Measurements from ENCODE around the gene ZNF516. TPM values are rescaled to one million over a fixed set of nuclear protein-coding genes. Genes with fewer than 3 reads are reported as not detected.

ZNF516 gene
- total RNA-seq, 1 experiment from 2014 or later = 22.6 TPM

GRCh38 chr18:76464281-76465259 lies 30.5 kb downstream of the ZNF516 start:
- Histone ChIP-seq H2BK12ac (ENCODE audit: insufficient read length, low read depth, low read length) (no peak overlapping the region), H2BK120ac (ENCODE audit: low read depth, low read length, poor library complexity, severe bottlenecking) (no peak overlapping the region), H4K91ac (ENCODE audit: insufficient read length, low read depth, low read length) (no peak overlapping the region), H3K4me2 (ENCODE audit: insufficient read depth, insufficient read length, low read length) (no peak overlapping the region), H3K27ac (ENCODE audit: insufficient read length, low read depth, low read length) (no peak overlapping the region), H3T11ph (ENCODE audit: low read length) (no peak overlapping the region), H3K23ac (ENCODE audit: insufficient read length, low read depth, low read length) (no peak overlapping the region), H2BK5ac (ENCODE audit: insufficient read length, low read length) (no peak overlapping the region), H3K18ac (ENCODE audit: insufficient read length, low read depth, low read length) (no peak overlapping the region), H3K9ac (ENCODE audit: extremely low read depth, insufficient read length, low read length) (no peak overlapping the region), H3K79me2 (ENCODE audit: insufficient read depth, low read length) (no peaks in the 10 kb centered on the region), H3K4me1 (ENCODE audit: insufficient read depth, low read length) (no peaks in the 10 kb centered on the region), H4K5ac (ENCODE audit: insufficient read length, low read depth, low read length) (no peak overlapping the region), H4K8ac (replicated peaks; ENCODE audit: insufficient read length, low read depth, low read length) (no peak overlapping the region), H2BK15ac (ENCODE audit: low read depth, low read length) (no peak overlapping the region), H3K23me2 (ENCODE audit: insufficient read length, low read depth, low read length, poor library complexity, severe bottlenecking) (no peaks in the 10 kb centered on the region), H3K14ac (ENCODE audit: insufficient read depth, low read length) (no peak overlapping the region), H3K27me3 (ENCODE audit: insufficient read depth, low read length) (no peaks in the 10 kb centered on the region), H3K9me3 (ENCODE audit: control insufficient read depth, low read depth, low read length) (no peaks in the 10 kb centered on the region), H2BK20ac (ENCODE audit: low read depth, low read length, poor library complexity, severe bottlenecking) (no peak overlapping the region), H2AFZ (ENCODE audit: low read length) (no peak overlapping the region), H4K20me1 (ENCODE audit: control insufficient read depth, insufficient read depth, insufficient read length) (no peaks in the 10 kb centered on the region), H2AK5ac (ENCODE audit: insufficient read length, low read length) (no peak overlapping the region), H3K79me1 (ENCODE audit: insufficient read depth, low read depth, low read length, poor library complexity, severe bottlenecking) (peaks cover 5% of the 10 kb centered on the region), H3K4ac (ENCODE audit: low read depth, low read length) (no peak overlapping the region), H3K56ac (ENCODE audit: insufficient read length, low read depth, low read length) (no peak overlapping the region)
- Mint-ChIP-seq H3K36me3 (ENCODE audit: insufficient read depth in 1 of 3, low read depth in 3 of 3) (peaks cover 0 to 16% (median 5%) of the 10 kb centered on the region in 3 experiments; a peak in 3 of 7 replicates), H3K27me3 (ENCODE audit: low read depth) (no peaks in the 10 kb centered on the region), H3K4me1 (peaks cover 0 to 11% of the 10 kb centered on the region in 2 experiments; a peak in 2 of 4 replicates), H3K9me3 (no peaks in the 10 kb centered on the region), H3K27ac (no peak overlapping the region), H3K4me3 (no peak overlapping the region)
- DNase-seq = no peak
- TF ChIP-seq CTCF (conservative IDR thresholded peaks at IDR 0.05) = no peak
- WGBS (ENCODE audit: extremely low coverage, insufficient read length, low lambda C conversion rate) = no CpG with 5 or more reads among the region's 19 CpGs

All from H9 (cell line).